HK-2 (cell line): ENCODE data around the gene IL10RB.
A peak's percentile ranks its signal among the peaks of the same experiment; 100 is the strongest.
"Not testable (repeated sequence)": the region's sequence is repeated elsewhere in the genome, so short reads cannot be mapped to it uniquely, and the experiment has no call there.

Source experiments
- DNase-seq: peaks from one replicate; pipeline ENCODE4 v3.0.0-alpha.2; 2018; ENCODE audit not compliant: unreplicated experiment

IL10RB gene

GRCh38 chr21:33266050-33266788 is at the start of gene IL10RB:
Gene IL10RB (plus strand): TSS chr21:33266367. CDS start chr21:33266466, 99 bp downstream.
- DNase-seq: peak; percentile 63

GRCh38 chr21:33217138-33217520 is 49.0 kb upstream of the IL10RB start:
- DNase-seq: no peak

- DNase-seq: no peak
These were observed 46.9 kb upstream of the IL10RB start for GRCh38 chr21:33219300-33219699.

GRCh38 chr21:33219954-33220353 is 46.2 kb upstream of the IL10RB start:
- DNase-seq: no peak

- DNase-seq: not testable (repeated sequence)
These were observed 40.8 kb upstream of the IL10RB start for GRCh38 chr21:33225376-33225775.

GRCh38 chr21:33228455-33228854 is 37.7 kb upstream of the IL10RB start:
- DNase-seq: no peak

- DNase-seq: no peak
These were observed 36.9 kb upstream of the IL10RB start for GRCh38 chr21:33229099-33229783.

- peak; percentile 68 for DNase-seq
These were observed 36.2 kb upstream of the IL10RB start, which contains the start of gene IFNAR2 for GRCh38 chr21:33229784-33230544. Gene IFNAR2 (plus strand): TSS chr21:33229938. CDS start chr21:33241923, 11,985 bp downstream.

- DNase-seq: peak; percentile 39
These were observed 35.4 kb upstream of the IL10RB start for GRCh38 chr21:33230545-33231324.

GRCh38 chr21:33231526-33231925 is 34.6 kb upstream of the IL10RB start:
- no peak for DNase-seq

- no peak for DNase-seq
These were observed 33.7 kb upstream of the IL10RB start for GRCh38 chr21:33232291-33233034.

GRCh38 chr21:33234635-33235520 is 31.3 kb upstream of the IL10RB start:
- no peak for DNase-seq

GRCh38 chr21:33236013-33236686 is 30.0 kb upstream of the IL10RB start:
- DNase-seq: no peak

- no peak for DNase-seq
These were observed 29.4 kb upstream of the IL10RB start for GRCh38 chr21:33236766-33237165.

GRCh38 chr21:33237486-33237885 is 28.7 kb upstream of the IL10RB start:
- no peak for DNase-seq

GRCh38 chr21:33238146-33238545 is 28.0 kb upstream of the IL10RB start:
- DNase-seq: no peak

GRCh38 chr21:33238565-33239255 is 27.5 kb upstream of the IL10RB start:
- DNase-seq: no peak

- not testable (repeated sequence) for DNase-seq
These were observed 26.5 kb upstream of the IL10RB start for GRCh38 chr21:33239559-33240127.
